ENCODE data around the gene DOCK4. TPM values are rescaled to one million over a fixed set of nuclear protein-coding genes. Genes with fewer than 3 reads are reported as not detected.

The DOCK4 gene
- total RNA-seq, 1 experiment from 2014 or later: 20.4 TPM

DNA sequence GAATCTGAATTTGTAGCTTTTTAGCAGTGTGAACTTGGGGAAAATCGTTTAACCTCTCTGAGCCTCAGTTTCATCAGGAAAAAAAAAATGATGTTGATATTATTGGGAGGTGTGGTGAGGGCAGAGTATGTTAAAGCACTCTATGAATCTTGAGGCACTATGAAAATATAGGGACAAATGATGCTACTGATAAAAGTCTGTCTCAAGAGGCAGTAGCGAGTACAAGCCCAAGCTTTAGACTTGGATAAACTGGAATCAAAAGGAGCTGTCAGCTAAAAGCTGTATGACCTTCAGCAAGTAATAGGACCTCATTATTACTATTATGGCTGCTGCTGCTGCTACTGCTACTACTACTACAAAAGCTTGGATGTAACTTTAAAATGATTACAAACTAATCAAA, 8.7 kb upstream of the DOCK4 start:
- POLR2A ChIA-PET: interaction anchor here (0.9 kb wide), 1 partner anchor 9 kb away, joined by 4 read pairs; the partner anchor contains the start of gene DOCK4
- Mint-ChIP-seq H3K27me3 (ENCODE audit: low read depth) (no peaks in the 10 kb centered on the region), H3K9me3 (no peaks in the 10 kb centered on the region), H3K36me3 (no peaks in the 10 kb centered on the region), H3K4me3 (no peak overlapping the region), H3K27ac (no peak overlapping the region), H3K4me1 (peaks cover 54% of the 10 kb centered on the region)
- TF ChIP-seq ZNF138 (CRISPR knock-in tag; conservative IDR thresholded peaks at IDR 0.05) (no peak), SOX15 (CRISPR knock-in tag; IDR thresholded peaks at IDR 0.05) (no peak), ESRRA (CRISPR knock-in tag; IDR thresholded peaks at IDR 0.05; ENCODE audit: borderline replicate concordance) (no peak), TEAD4 (CRISPR knock-in tag; IDR thresholded peaks at IDR 0.05) (no peak), ZNF232 (CRISPR knock-in tag; IDR thresholded peaks at IDR 0.05) (no peak), NR1H2 (CRISPR knock-in tag; IDR thresholded peaks at IDR 0.05) (no peak), NFYB (CRISPR knock-in tag; conservative IDR thresholded peaks at IDR 0.05; ENCODE audit: low read depth) (no peak), CREM (CRISPR knock-in tag; IDR thresholded peaks at IDR 0.05) (no peak), IRF2 (CRISPR knock-in tag; IDR thresholded peaks at IDR 0.05; ENCODE audit: borderline replicate concordance, low read depth) (no peak), ELF4 (CRISPR knock-in tag; IDR thresholded peaks at IDR 0.05; ENCODE audit: low read depth) (no peak), TCF7 (CRISPR knock-in tag; IDR thresholded peaks at IDR 0.05; ENCODE audit: low read depth) (no peak), ZNF396 (CRISPR knock-in tag; IDR thresholded peaks at IDR 0.05; ENCODE audit: borderline replicate concordance) (no peak)
- TF ChIP-seq, protein P1, sequence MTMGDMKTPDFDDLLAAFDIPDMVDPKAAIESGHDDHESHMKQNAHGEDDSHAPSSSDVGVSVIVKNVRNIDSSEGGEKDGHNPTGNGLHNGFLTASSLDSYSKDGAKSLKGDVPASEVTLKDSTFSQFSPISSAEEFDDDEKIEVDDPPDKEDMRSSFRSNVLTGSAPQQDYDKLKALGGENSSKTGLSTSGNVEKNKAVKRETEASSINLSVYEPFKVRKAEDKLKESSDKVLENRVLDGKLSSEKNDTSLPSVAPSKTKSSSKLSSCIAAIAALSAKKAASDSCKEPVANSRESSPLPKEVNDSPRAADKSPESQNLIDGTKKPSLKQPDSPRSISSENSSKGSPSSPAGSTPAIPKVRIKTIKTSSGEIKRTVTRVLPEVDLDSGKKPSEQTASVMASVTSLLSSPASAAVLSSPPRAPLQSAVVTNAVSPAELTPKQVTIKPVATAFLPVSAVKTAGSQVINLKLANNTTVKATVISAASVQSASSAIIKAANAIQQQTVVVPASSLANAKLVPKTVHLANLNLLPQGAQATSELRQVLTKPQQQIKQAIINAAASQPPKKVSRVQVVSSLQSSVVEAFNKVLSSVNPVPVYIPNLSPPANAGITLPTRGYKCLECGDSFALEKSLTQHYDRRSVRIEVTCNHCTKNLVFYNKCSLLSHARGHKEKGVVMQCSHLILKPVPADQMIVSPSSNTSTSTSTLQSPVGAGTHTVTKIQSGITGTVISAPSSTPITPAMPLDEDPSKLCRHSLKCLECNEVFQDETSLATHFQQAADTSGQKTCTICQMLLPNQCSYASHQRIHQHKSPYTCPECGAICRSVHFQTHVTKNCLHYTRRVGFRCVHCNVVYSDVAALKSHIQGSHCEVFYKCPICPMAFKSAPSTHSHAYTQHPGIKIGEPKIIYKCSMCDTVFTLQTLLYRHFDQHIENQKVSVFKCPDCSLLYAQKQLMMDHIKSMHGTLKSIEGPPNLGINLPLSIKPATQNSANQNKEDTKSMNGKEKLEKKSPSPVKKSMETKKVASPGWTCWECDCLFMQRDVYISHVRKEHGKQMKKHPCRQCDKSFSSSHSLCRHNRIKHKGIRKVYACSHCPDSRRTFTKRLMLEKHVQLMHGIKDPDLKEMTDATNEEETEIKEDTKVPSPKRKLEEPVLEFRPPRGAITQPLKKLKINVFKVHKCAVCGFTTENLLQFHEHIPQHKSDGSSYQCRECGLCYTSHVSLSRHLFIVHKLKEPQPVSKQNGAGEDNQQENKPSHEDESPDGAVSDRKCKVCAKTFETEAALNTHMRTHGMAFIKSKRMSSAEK (CRISPR knock-in tag; IDR thresholded peaks at IDR 0.05; ENCODE audit: borderline replicate concordance): no peak
- TF ChIP-seq, protein P2, sequence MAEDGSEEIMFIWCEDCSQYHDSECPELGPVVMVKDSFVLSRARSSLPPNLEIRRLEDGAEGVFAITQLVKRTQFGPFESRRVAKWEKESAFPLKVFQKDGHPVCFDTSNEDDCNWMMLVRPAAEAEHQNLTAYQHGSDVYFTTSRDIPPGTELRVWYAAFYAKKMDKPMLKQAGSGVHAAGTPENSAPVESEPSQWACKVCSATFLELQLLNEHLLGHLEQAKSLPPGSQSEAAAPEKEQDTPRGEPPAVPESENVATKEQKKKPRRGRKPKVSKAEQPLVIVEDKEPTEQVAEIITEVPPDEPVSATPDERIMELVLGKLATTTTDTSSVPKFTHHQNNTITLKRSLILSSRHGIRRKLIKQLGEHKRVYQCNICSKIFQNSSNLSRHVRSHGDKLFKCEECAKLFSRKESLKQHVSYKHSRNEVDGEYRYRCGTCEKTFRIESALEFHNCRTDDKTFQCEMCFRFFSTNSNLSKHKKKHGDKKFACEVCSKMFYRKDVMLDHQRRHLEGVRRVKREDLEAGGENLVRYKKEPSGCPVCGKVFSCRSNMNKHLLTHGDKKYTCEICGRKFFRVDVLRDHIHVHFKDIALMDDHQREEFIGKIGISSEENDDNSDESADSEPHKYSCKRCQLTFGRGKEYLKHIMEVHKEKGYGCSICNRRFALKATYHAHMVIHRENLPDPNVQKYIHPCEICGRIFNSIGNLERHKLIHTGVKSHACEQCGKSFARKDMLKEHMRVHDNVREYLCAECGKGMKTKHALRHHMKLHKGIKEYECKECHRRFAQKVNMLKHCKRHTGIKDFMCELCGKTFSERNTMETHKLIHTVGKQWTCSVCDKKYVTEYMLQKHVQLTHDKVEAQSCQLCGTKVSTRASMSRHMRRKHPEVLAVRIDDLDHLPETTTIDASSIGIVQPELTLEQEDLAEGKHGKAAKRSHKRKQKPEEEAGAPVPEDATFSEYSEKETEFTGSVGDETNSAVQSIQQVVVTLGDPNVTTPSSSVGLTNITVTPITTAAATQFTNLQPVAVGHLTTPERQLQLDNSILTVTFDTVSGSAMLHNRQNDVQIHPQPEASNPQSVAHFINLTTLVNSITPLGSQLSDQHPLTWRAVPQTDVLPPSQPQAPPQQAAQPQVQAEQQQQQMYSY (CRISPR knock-in tag; IDR thresholded peaks at IDR 0.05): no peak
- TF ChIP-seq, protein P3, sequence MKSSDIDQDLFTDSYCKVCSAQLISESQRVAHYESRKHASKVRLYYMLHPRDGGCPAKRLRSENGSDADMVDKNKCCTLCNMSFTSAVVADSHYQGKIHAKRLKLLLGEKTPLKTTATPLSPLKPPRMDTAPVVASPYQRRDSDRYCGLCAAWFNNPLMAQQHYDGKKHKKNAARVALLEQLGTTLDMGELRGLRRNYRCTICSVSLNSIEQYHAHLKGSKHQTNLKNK (CRISPR knock-in tag; IDR thresholded peaks at IDR 0.05): no peak
- TF ChIP-seq, protein P4, sequence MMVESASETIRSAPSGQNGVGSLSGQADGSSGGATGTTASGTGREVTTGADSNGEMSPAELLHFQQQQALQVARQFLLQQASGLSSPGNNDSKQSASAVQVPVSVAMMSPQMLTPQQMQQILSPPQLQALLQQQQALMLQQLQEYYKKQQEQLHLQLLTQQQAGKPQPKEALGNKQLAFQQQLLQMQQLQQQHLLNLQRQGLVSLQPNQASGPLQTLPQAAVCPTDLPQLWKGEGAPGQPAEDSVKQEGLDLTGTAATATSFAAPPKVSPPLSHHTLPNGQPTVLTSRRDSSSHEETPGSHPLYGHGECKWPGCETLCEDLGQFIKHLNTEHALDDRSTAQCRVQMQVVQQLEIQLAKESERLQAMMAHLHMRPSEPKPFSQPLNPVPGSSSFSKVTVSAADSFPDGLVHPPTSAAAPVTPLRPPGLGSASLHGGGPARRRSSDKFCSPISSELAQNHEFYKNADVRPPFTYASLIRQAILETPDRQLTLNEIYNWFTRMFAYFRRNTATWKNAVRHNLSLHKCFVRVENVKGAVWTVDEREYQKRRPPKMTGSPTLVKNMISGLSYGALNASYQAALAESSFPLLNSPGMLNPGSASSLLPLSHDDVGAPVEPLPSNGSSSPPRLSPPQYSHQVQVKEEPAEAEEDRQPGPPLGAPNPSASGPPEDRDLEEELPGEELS (CRISPR knock-in tag; IDR thresholded peaks at IDR 0.05): no peak
- TF ChIP-seq, protein P5, sequence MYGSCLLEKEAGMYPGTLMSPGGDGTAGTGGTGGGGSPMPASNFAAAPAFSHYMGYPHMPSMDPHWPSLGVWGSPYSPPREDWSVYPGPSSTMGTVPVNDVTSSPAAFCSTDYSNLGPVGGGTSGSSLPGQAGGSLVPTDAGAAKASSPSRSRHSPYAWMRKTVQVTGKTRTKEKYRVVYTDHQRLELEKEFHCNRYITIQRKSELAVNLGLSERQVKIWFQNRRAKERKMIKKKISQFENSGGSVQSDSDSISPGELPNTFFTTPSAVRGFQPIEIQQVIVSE (CRISPR knock-in tag; IDR thresholded peaks at IDR 0.05; ENCODE audit: borderline replicate concordance): no peak
- TF ChIP-seq, protein P6, sequence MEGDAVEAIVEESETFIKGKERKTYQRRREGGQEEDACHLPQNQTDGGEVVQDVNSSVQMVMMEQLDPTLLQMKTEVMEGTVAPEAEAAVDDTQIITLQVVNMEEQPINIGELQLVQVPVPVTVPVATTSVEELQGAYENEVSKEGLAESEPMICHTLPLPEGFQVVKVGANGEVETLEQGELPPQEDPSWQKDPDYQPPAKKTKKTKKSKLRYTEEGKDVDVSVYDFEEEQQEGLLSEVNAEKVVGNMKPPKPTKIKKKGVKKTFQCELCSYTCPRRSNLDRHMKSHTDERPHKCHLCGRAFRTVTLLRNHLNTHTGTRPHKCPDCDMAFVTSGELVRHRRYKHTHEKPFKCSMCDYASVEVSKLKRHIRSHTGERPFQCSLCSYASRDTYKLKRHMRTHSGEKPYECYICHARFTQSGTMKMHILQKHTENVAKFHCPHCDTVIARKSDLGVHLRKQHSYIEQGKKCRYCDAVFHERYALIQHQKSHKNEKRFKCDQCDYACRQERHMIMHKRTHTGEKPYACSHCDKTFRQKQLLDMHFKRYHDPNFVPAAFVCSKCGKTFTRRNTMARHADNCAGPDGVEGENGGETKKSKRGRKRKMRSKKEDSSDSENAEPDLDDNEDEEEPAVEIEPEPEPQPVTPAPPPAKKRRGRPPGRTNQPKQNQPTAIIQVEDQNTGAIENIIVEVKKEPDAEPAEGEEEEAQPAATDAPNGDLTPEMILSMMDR (IDR thresholded peaks at IDR 0.05): no peak
- TF ChIP-seq, protein P7, sequence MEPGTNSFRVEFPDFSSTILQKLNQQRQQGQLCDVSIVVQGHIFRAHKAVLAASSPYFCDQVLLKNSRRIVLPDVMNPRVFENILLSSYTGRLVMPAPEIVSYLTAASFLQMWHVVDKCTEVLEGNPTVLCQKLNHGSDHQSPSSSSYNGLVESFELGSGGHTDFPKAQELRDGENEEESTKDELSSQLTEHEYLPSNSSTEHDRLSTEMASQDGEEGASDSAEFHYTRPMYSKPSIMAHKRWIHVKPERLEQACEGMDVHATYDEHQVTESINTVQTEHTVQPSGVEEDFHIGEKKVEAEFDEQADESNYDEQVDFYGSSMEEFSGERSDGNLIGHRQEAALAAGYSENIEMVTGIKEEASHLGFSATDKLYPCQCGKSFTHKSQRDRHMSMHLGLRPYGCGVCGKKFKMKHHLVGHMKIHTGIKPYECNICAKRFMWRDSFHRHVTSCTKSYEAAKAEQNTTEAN (CRISPR knock-in tag; IDR thresholded peaks at IDR 0.05): no peak
- CTCF ChIA-PET: interaction anchor here (0.8 to 1.6 kb wide), 4 partner anchors 136 to 360 kb away, joined by 3 to 5 read pairs (median 4); no protein-coding TSS in a partner anchor
- ATAC-seq (no peak; the same call in 1 of the 2 replicates), DNase-seq (ENCODE audit: low spot score) (no peak)
